HCT116 (cell line): ENCODE data around the gene ICAM2. TPM values are rescaled to one million over a fixed set of nuclear protein-coding genes. Genes with fewer than 3 reads are reported as not detected.

Source experiments
- ATAC-seq: fragments of 200-7000 bp; cut with Tn5 transposase; 2 replicates; pipeline ENCODE4 v1.9.1; 2020; ENCODE audit warnings: mild to moderate bottlenecking, moderate library complexity
- BruUV-seq: library from RNA; stranded (reverse); fragments of 400-500 nt; replicated peaks from 2 replicates; lab custom pipeline; 2021; lab: Mats Ljungman, UMichigan
- CTCF ChIA-PET: fragments of 300-600 bp; sonication (Branson Sonifier 250); formaldehyde crosslinking; loops from one replicate; lab custom pipeline; 2021; ENCODE audit warnings: antibody characterized with exemption; lab: Charles Lee
- POLR2A ChIA-PET: fragments of 300-600, 350-600 bp; sonication (Branson Sonifier 250); formaldehyde crosslinking; loops from one replicate; lab custom pipeline; 2021; ENCODE audit warnings: antibody characterized with exemption; lab: Charles Lee
- RAD21 ChIA-PET, 2 experiments: fragments of 300-600 bp; sonication (Branson Sonifier 250); formaldehyde crosslinking; loops; one replicate each; lab custom pipeline; 2023; ENCODE audit warnings: low total read pairs in 2 of 2; ENCODE audit not compliant: uncharacterized antibody in 2 of 2, unreplicated experiment in 2 of 2, low non-redundant PET in 1 of 2; lab: Charles Lee
- DNase-seq: peaks from one replicate; pipeline ENCODE4 v3.0.0-alpha.2; 2010; ENCODE audit warnings: low read depth, low spot score
- H2AFZ ChIP-seq: fragments of 200-600 bp; shearing (Covaris generic), sonication (generic); 2 replicates; pipeline ENCODE4 v1.6.1; 2017; ENCODE audit warnings: low read depth, mixed run types, mixed read lengths, antibody characterized with exemption, low read length; ENCODE audit not compliant: poor library complexity, severe bottlenecking
- H3K27ac ChIP-seq: 2 replicates; pipeline ENCODE4 v1.5.1; 2012; ENCODE audit warnings: low read depth, low read length
- H3K27me3 ChIP-seq: fragments of 200-600 bp; sonication (generic); 2 replicates; pipeline ENCODE4 v1.6.1; 2016; ENCODE audit warnings: mixed run types, low read length, mixed read lengths; ENCODE audit not compliant: insufficient read depth
- H3K36me3 ChIP-seq, 2 experiments: fragments of 200-500 bp in 1 of 2; fragments of 200-600 bp in 1 of 2; sonication (Bioruptor generic) in 1 of 2; sonication (generic) in 1 of 2; 2 replicates each; pipeline versions ENCODE4 v1.5.1 to v1.6.1; 2014 to 2016; ENCODE audit warnings: low read length in 2 of 2, inconsistent platforms in 1 of 2, mixed read lengths in 1 of 2, mixed run types in 1 of 2; ENCODE audit not compliant: insufficient read depth in 2 of 2, control insufficient read depth in 1 of 2
- H3K4me1 ChIP-seq, 2 experiments: fragments of 200-600 bp in 1 of 2; sonication (generic) in 1 of 2; 2 replicates each; pipeline versions ENCODE4 v1.5.1 to v1.6.1; 2012 to 2017; ENCODE audit warnings: low read length in 2 of 2, inconsistent platforms in 1 of 2, mild to moderate bottlenecking in 1 of 2, mixed read lengths in 1 of 2, mixed run types in 1 of 2, moderate library complexity in 1 of 2; ENCODE audit not compliant: insufficient read depth in 2 of 2, control insufficient read depth in 1 of 2
- H3K4me2 ChIP-seq: fragments of 200-600 bp; sonication (generic); 2 replicates; pipeline ENCODE4 v1.6.1; 2017; ENCODE audit warnings: mixed run types, low read length, mixed read lengths
- H3K4me3 ChIP-seq, 2 experiments: fragments of 200-600 bp in 1 of 2; sonication (generic) in 1 of 2; replicated peaks in 1 of 2; 2 replicates each; pipeline ENCODE4 v1.5.1; 2011 to 2016; ENCODE audit warnings: low read length in 2 of 2, control low read depth in 1 of 2, low read depth in 1 of 2, mild to moderate bottlenecking in 1 of 2, mixed read lengths in 1 of 2, mixed run types in 1 of 2
- H3K79me2 ChIP-seq: fragments of 200-600 bp; sonication (generic); 2 replicates; pipeline ENCODE4 v1.6.1; 2017; ENCODE audit warnings: mild to moderate bottlenecking, mixed run types, low read length, moderate library complexity, mixed read lengths; ENCODE audit not compliant: insufficient read depth
- H3K9ac ChIP-seq: fragments of 200-600 bp; sonication (generic); 2 replicates; pipeline ENCODE4 v1.6.1; 2016; ENCODE audit warnings: low read length, mixed read lengths
- H3K9me2 ChIP-seq: fragments of 200-600 bp; sonication (generic), shearing (Covaris generic); 2 replicates; pipeline ENCODE4 v1.6.1; 2017; ENCODE audit warnings: mixed run types, mild to moderate bottlenecking, moderate library complexity; ENCODE audit not compliant: insufficient read depth
- H3K9me3 ChIP-seq, 2 experiments: fragments of 200-500 bp in 1 of 2; fragments of 200-600 bp in 1 of 2; sonication (Bioruptor generic) in 1 of 2; sonication (generic) in 1 of 2; 2 replicates each; pipeline ENCODE4 v1.6.1; 2014 to 2017; ENCODE audit warnings: low read length in 2 of 2, mixed read lengths in 2 of 2, inconsistent platforms in 1 of 2, low read depth in 1 of 2, mild to moderate bottlenecking in 1 of 2, mixed run types in 1 of 2, moderate library complexity in 1 of 2; ENCODE audit not compliant: control insufficient read depth in 1 of 2, insufficient read depth in 1 of 2
- H4K20me1 ChIP-seq: fragments of 200-600 bp; sonication (generic), shearing (Covaris generic); 2 replicates; pipeline ENCODE4 v1.6.1; 2017; ENCODE audit warnings: mixed run types, mild to moderate bottlenecking, moderate library complexity; ENCODE audit not compliant: insufficient read depth
- CBX3 ChIP-seq: IDR thresholded peaks from 2 replicates; pipeline ENCODE4 v1.6.1; 2012; ENCODE audit warnings: low read depth
- CEBPB ChIP-seq: IDR thresholded peaks from 2 replicates; pipeline ENCODE4 v1.6.1; 2012; ENCODE audit warnings: low read depth
- EGR1 ChIP-seq: IDR thresholded peaks from 2 replicates; pipeline ENCODE4 v1.6.1; 2012; ENCODE audit warnings: low read depth
- EZH2 ChIP-seq: fragments of 200-600 bp; sonication (generic); IDR thresholded peaks from 2 replicates; pipeline ENCODE4 v1.6.1; 2017; ENCODE audit warnings: antibody characterized with exemption, mixed run types
- EZH2phosphoT487 ChIP-seq: fragments of 200-600 bp; IDR thresholded peaks from 2 replicates; pipeline ENCODE4 v1.6.1; 2018; ENCODE audit warnings: antibody characterized with exemption, borderline replicate concordance
- FOSL1 ChIP-seq: IDR thresholded peaks from 2 replicates; pipeline ENCODE4 v1.6.1; 2012; ENCODE audit warnings: low read depth
- SP1 ChIP-seq: IDR thresholded peaks from 2 replicates; pipeline ENCODE4 v1.6.1; 2012; ENCODE audit warnings: low read depth
- YY1 ChIP-seq: IDR thresholded peaks from 2 replicates; pipeline ENCODE4 v1.6.1; 2011; ENCODE audit warnings: low read length, low read depth, moderate library complexity, mild to moderate bottlenecking; ENCODE audit not compliant: insufficient replicate concordance; ENCODE audit errors: extremely low read depth
- ZNF274 ChIP-seq: fragments of 200-500 bp; sonication (Bioruptor generic); IDR thresholded peaks from 2 replicates; pipeline ENCODE4 v1.6.1; 2014; ENCODE audit warnings: mild to moderate bottlenecking, low read depth, low read length, inconsistent platforms
- intact Hi-C: fragments of 100-400 bp; cut with micrococcal nuclease; formaldehyde crosslinking; loops from 2 replicates; pipeline ENCODE4 v1.10.0; 2022
- total RNA-seq: library from RNA; stranded (reverse); gene quantifications from one replicate; pipeline ENCODE4 v1.2.1, GENCODE V29; 2021; ENCODE audit not compliant: unreplicated experiment
- TF ChIP-seq, protein P1 (sequence below): IDR thresholded peaks from 2 replicates; pipeline ENCODE4 v1.6.1; 2012
- TF ChIP-seq, protein P2 (sequence below): IDR thresholded peaks from 2 replicates; pipeline ENCODE4 v1.6.1; 2012

ICAM2 gene
- total RNA-seq, 1 experiment from 2014 or later: 0.61 TPM

DNA sequence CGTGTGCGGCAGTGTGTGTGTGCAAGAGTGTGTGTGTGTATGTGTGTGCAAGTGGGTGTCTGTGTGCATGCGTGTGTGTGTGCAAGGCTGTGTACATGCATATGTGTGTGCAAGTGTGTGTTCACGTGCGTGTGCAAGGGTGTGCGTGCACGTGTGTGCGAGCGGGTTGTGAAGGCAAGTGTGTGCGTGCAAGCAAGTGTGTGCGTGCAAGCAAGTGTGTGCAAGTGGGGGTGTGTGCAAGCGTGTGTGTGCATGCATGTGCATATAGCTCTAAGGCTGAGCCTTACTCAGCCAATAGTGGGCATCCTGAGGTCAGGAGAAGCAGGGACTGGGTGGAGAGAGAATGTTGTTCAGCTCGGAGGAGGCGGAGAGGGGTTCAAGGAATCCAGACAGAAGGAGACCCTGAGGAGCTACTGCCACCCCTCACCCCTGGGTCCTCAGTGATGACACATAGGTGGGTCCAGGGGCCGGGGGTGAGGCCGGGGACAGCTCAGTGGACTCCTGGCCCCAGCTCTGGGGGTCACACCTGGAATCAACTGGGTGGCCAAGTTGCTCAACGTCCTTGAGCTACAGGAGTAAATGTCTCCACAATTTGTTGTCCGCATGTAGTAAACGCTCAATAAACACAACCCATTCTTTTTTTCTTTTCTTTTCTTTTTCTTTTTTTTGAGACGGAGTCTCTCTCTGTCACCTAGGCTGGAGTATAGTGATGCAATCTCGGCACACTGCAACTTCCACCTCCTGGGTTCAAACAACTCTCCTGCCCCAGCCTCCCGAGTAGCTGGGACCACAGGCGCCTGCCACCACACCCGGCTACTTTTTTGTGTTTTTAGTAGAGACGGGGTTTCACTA, 20.5 kb downstream of the ICAM2 start:
- no peaks in the 10 kb centered on the region for H3K9me3 ChIP-seq
- no peaks in the 10 kb centered on the region for H3K4me1 ChIP-seq
- no peaks in the 10 kb centered on the region for H3K9me2 ChIP-seq
- TF ChIP-seq FOSL1 (no peak), EGR1 (no peak), SP1 (no peak), YY1 (no peak), ZNF274 (no peak), EZH2 (no peak), CEBPB (no peak), CBX3 (no peak), EZH2phosphoT487 (no peak)
- TF ChIP-seq, protein P1, sequence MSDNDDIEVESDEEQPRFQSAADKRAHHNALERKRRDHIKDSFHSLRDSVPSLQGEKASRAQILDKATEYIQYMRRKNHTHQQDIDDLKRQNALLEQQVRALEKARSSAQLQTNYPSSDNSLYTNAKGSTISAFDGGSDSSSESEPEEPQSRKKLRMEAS: no peak
- TF ChIP-seq, protein P2, sequence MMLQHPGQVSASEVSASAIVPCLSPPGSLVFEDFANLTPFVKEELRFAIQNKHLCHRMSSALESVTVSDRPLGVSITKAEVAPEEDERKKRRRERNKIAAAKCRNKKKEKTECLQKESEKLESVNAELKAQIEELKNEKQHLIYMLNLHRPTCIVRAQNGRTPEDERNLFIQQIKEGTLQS: no peak
- H3K4me2 ChIP-seq: no peak overlapping the region
- H3K79me2 ChIP-seq: no peaks in the 10 kb centered on the region
- no TSS peak for BruUV-seq
- H3K36me3 ChIP-seq: no peaks in the 10 kb centered on the region
- H3K9ac ChIP-seq: no peak overlapping the region
- no peak overlapping the region for H3K27ac ChIP-seq
- peaks cover 12% of the 10 kb centered on the region; the same call in 1 of the 2 replicates for H3K27me3 ChIP-seq
- H2AFZ ChIP-seq: no peak overlapping the region
- RAD21 ChIA-PET: no interaction called here
- DNase-seq (no peak), ATAC-seq (no peak)
- intact Hi-C loops: no loop called here
- CTCF ChIA-PET: interaction anchor here (1.2 to 1.3 kb wide), 2 partner anchors 26 to 53 kb away, joined by 3 to 4 read pairs; no protein-coding TSS in a partner anchor
- POLR2A ChIA-PET: no interaction called here
- no peak overlapping the region for H3K4me3 ChIP-seq
- H4K20me1 ChIP-seq: no peaks in the 10 kb centered on the region
